HG03565 (cell line): ENCODE data around the gene FBXO10.
"Not testable (repeated sequence)": the region's sequence is repeated elsewhere in the genome, so short reads cannot be mapped to it uniquely, and the experiment has no call there.

Experiments
- ATAC-seq: cut with Tn5 transposase; IDR thresholded peaks from one replicate; pipeline ENCODE4 v1.9.1; 2021; ENCODE audit warnings: mild to moderate bottlenecking, moderate library complexity; ENCODE audit not compliant: unreplicated experiment

Gene FBXO10

DNA sequence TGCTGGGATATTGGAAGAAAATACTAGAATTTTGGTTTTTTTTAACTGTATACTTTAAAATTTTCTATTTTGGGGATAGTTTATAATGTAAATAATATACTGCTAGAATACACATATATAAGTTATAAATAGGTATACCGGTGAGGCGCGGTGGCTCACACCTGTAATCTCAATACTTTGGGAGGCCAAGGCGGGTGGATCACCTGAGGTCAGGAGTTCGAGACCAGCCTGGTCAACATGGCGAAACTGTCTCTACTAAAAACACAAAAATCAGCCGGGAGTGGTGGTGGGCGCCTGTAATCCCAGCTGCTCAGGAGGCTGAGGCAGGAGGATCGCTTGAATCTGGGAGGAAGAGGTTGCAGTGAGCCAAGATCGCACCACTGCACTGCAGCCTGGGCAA, 61.8 kb downstream of the FBXO10 start:
- not testable (repeated sequence) for ATAC-seq

DNA sequence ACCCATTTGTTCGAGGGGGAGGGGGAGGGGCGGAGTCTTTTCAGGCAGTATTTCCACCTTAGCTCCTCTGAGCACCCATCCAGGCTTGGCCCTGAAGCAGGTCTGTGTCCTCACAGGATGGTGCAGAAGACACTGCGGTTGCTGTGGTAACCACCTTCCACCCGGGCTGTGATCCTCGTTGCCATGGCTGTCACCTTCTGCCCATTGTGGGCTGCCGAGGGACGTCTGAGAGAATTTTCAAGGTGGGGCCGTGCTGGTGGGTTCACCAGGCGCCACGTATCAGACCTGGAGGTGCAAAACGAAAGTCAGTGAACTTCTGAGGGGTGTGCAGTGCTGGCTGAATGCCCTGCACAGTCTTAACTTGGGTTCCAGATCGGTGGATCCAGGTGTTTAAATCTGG, 63.7 kb downstream of the FBXO10 start:
- no peak for ATAC-seq

DNA sequence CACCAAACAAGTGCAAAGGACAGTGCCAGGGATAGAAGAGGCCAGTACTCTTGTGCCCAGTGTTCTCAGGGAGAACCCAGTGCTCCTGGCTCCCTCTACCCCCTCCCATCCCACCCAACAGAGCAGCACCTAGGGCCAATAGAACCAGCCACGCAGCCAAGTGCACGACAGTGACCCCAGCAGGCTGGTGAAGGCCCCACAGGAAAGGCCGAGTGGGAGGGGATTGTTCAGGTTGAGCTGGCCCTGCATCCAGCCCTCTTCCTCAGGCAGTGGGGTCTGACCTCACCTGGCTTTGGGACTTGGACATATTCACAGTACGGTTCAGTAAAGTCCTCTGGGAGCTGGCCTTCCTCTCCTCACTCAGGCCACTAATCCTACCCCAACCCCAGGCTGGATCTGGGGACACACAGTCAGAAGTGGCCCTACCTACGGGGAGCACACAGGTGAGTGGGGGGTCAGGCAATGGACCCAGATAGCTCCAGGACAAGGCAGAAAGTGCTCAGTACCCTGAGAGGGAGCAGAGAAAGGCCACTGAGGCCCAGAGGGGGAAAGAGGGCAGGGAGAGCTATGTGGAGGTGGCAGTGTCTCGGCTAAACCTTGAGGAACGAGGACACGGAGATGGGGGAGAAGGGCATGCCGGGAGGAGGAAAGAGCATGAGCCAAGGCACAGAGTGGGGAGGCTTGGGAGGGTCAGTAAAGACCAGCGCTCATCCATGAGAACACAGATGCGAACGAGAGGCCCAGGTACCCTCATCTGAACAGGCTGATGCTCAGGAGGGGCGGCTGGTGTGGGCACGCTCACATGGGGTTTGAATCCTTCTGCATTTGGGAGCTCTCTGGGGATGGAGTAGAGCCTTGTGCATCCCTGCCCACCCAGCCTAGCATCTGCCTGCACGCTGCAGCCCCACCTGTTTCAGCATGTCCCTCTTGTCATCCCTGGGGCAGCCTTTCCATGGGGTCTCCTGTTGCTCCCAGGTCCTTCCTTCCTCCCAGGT, 64.9 kb downstream of the FBXO10 start:
- ATAC-seq: no peak

DNA sequence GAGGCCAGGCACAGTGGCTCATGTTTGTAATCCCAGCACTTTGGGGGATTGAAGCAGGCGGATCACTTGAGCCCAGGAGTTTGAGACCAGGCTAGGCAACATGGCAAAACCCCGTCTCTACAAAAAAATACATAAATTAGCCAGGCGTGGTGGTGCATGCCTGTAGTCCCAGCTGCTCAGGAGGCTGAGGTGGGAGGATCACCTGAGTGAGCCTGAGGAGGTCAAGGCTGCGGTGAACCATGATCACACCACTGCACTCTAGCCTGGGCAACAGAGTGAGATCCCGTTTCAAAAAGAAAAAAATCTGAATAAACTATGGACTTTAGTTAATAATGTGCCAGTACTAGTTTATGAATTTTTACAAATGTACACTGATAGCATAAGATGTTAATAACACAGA, 66.1 kb downstream of the FBXO10 start:
- ATAC-seq: not testable (repeated sequence)

- ATAC-seq: no peak
Measured at GRCh38 chr9:37509536-37509935, 66.6 kb downstream of the FBXO10 start.

GRCh38 chr9:37508834-37509206, 67.4 kb downstream of the FBXO10 start:
- no peak for ATAC-seq

GRCh38 chr9:37508135-37508833, 67.9 kb downstream of the FBXO10 start:
- no peak for ATAC-seq

DNA sequence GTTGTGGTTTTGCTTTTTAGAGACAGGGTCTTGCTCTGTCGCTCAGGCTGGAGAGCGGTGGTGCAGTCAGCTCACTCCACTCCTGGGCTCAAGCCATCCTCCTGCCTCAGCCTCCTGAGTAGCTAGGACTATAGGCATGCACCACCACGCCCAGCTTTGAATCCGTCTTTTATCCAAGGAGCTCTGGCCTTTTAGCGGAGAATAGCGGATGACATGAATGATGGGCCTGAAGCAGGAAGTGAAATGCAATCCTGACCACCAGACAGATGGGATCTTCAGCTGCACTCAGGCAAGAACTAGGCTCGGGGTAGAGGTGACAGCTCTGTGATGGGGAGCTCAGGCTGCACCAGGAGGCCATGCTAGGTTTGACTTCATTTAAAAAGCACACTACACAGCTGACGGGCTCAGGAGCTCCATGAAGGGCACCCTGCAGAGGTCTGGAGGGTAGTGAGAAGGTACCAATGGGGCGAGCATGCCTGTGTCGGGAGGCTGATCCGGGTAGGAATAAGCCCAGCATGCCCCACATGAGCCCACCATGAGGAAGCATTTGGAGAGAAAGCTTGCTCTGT, 68.5 kb downstream of the FBXO10 start:
- ATAC-seq: no peak

DNA sequence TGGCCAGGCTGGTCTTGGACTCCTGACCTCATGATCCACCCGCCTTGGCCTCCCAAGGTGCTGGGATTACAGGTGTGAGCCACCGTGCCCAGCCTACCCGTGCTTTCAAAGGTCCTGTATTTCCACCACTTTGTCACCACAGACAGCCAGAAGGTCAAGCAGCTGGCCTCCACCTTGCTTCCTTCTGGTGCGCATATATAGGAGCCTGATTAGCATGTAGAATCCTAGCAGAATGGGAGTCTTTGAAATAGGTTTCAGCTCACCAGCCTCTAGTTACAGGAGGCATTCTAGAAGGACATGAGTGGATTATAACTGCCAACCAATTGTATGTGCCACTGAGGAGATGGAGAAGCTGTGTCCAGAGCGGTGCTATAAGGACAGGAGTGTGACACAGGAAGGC, 71.6 kb downstream of the FBXO10 start:
- ATAC-seq: no peak

DNA sequence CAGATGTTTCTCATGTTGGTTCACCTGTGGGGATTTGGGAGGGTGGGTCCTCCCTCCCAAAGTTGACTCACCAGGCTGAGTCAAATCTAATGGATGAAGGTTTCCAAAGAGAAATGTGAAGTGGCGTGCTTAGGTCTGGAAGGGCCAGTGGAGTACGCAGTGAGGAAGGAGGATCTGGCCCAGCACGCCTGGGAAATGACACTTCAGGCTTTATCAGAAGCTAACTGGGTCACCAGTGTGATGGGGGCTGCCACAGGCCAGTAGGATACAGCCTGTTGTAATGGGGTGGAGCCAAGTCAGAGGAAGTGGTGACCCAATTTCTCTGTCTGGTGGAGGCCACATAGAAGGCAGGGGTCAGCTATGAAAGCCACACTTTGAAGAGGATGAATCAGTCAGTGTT, 72.4 kb downstream of the FBXO10 start:
- no peak for ATAC-seq

GRCh38 chr9:37501957-37502596, 74.1 kb downstream of the FBXO10 start:
- no peak for ATAC-seq

- ATAC-seq: no peak
Measured at GRCh38 chr9:37499297-37499696, 76.9 kb downstream of the FBXO10 start.

DNA sequence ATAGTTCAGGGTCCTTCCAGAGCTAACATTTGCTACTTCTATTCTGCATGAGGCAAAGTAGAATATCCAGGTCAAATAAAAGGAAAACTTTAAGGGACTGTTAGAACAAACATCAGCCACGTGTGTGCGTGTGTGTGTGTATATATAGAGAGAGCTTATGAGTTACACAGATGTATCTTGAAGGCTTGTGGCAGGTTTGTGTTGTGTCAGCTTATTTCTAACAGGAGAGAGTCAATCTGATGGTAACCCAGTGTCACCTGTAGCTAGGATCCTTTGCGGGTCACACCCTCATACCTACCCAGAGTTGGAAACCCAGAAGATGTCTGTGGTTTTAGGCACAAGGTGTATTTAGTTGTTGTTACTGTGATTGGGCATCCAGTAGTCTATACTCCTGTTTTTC, 77.7 kb downstream of the FBXO10 start:
- ATAC-seq: no peak

DNA sequence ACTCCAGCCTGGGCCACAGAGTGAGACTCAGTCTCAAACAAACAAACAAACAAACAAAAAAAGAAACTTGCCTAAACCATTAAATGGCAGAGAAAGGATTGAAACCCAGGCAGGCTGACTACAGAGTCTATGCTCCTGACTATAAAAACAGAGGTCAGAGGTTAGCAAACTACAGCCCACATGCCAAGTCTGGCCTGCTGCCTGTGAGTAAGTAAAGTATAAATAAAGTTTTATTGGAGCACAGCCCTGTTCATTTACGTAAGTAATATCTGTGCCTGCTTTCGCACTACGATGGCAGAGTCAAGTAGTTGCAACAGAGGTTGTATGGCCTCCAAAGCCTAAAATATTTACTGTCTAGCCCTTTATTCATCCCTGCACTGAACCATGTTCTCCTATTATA, 78.9 kb downstream of the FBXO10 start:
- ATAC-seq: no peak

DNA sequence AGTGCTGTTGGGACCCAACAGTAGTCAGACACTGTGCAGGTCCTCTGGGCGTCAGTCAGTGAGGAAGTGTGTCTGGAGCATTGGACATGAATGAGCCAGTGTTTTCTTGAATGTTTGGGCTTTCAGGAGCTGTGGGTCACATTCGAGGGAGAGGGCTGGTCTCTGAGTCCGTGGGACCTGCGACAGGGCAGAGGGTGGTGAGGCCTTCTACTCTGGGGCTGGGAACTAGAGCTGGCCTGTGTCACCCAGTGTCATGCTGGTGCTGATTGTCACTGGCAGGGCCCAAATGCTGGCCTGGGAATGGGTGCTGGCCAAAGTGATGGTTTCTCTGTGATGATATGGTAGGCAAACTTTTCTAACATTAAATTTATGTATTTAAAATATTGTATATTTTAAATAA, 80.2 kb downstream of the FBXO10 start:
- no peak for ATAC-seq

DNA sequence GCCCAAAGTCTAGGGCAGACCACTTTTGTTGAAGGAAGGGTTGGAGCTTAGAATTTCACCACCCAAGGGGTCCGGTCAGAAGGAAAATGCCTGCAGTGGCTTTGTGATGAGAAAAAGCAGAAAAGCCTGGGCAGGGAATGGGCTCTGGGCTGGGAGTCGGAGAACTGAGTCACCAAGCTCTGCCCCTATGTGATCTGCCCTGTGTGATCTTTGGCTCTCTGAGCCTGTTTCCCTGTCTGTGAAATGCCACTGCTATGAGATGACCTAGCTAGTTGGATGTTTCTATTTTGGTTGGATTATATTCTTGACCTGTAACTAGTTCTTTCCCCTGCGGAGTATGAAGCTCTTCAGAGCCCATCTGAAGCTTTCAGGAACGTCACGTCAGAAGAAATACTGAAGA, 80.6 kb downstream of the FBXO10 start:
- no peak for ATAC-seq

- ATAC-seq: no peak
Measured at GRCh38 chr9:37491939-37492338, 84.2 kb downstream of the FBXO10 start.

- ATAC-seq: no peak
Measured at GRCh38 chr9:37486616-37487548, 89.3 kb downstream of the FBXO10 start.

GRCh38 chr9:37486256-37486615, 89.9 kb downstream of the FBXO10 start:
- no peak for ATAC-seq
